Left cardiac atrium (tissue), 4 donors: ENCODE measurements around the gene TOMM5. TPM values are rescaled to one million over a fixed set of nuclear protein-coding genes. Genes with fewer than 3 reads are reported as not detected.
A peak's percentile ranks its signal among the peaks of the same experiment; 100 is the strongest.

ENCODE experiments used
- ATAC-seq, 2 donors: fragments of 200-7000 bp; cut with Tn5 transposase; one replicate each; pipeline ENCODE4 v1.9.1; 2020; ENCODE audit warnings: mild to moderate bottlenecking in 2 of 2, moderate library complexity in 2 of 2
- DNase-seq: peaks from one replicate; pipeline ENCODE4 v3.0.0-alpha.2; 2020
- intact Hi-C, 2 donors: fragments of 100-400 bp; cut with DNase I; formaldehyde crosslinking; loops; one replicate each; pipeline versions ENCODE4 v1.14.1 to v1.15.1; 2022 to 2023
- total RNA-seq, 2 donors: library from RNA; stranded (reverse); fragmentation: NEBNext Ultra II Directional; extraction: Animal tissue kit (Norgen Biotek cat#: 25700); gene quantifications; one replicate each; pipeline ENCODE4 v1.2.1, GENCODE V29; 2021
- donor health status: DM: no; HTN: yes; CAD: no.
- donor health status: DM: no; HTN: yes; CAD: no; lungs with severe emphysema.
- donor health status: DM: yes; HTN: yes; CAD: no.
- donor health status: Dilated cardiomyopathy.

TOMM5 gene
- total RNA-seq, 2 donors from 2014 or later = 58.8 to 64.9 TPM

- DNase-seq = no peak
- no peak for ATAC-seq
- intact Hi-C loops = no loop called here
Observed at GRCh38 chr9:37541465-37541864, 50.9 kb downstream of the TOMM5 start.

GRCh38 chr9:37540634-37541033, 51.8 kb downstream of the TOMM5 start:
- ATAC-seq = peak in 1 of 2 donors; percentile 78
- DNase-seq = no peak
- intact Hi-C loops = no loop called here

- no peak for DNase-seq
- intact Hi-C loops = no loop called here
- ATAC-seq = no peak
Observed at GRCh38 chr9:37539634-37540033, 52.8 kb downstream of the TOMM5 start.

Other genes starting within 250 kb of the TOMM5 start
- gene GRHPR, start 169.9 kb downstream of the TOMM5 start, total RNA-seq = 100 to 1,000 TPM in 1 of 2 donors, 10 to 100 TPM in 1; 86.6 to 109 TPM
- gene ZBTB5, start 127.1 kb downstream of the TOMM5 start, total RNA-seq = 1 to 10 TPM; 5.4 to 7.8 TPM
- gene POLR1E, start 106.6 kb downstream of the TOMM5 start, total RNA-seq = 10 to 100 TPM; 12.5 to 17.2 TPM
- gene FBXO10, start 16.2 kb downstream of the TOMM5 start, total RNA-seq = 1 to 10 TPM; 6.4 to 6.7 TPM
- under 1 TPM; 0.21 to 0.77 TPM for gene FRMPD1, start 58.4 kb upstream of the TOMM5 start, total RNA-seq
- 1 to 10 TPM; 4.2 to 5.7 TPM for gene TRMT10B, start 161.2 kb upstream of the TOMM5 start, total RNA-seq
- 10 to 100 TPM; 18.8 to 19.8 TPM for gene EXOSC3, start 192.5 kb upstream of the TOMM5 start, total RNA-seq
- gene DCAF10, start 208.2 kb upstream of the TOMM5 start, total RNA-seq = 10 to 100 TPM; 19.6 to 20.0 TPM